ENCODE measurements around the gene CYB561D1.

CYB561D1 gene

GRCh38 chr1:109481646-109482045 lies 12.2 kb upstream of the CYB561D1 start:
- no peak overlapping the region for H2AFZ ChIP-seq (ENCODE audit: low read length, unreplicated experiment)
- no peaks in the 10 kb centered on the region for H3K79me2 ChIP-seq (ENCODE audit: control insufficient read depth, insufficient read depth, low read length, unreplicated experiment)
- peaks cover 15% of the 10 kb centered on the region for H3K4me1 ChIP-seq (ENCODE audit: control insufficient read depth, insufficient read depth, low read length, unreplicated experiment)
- no peaks in the 10 kb centered on the region for H3K36me3 ChIP-seq (ENCODE audit: insufficient read depth, low read length)
- no peak overlapping the region for H3K27ac ChIP-seq (ENCODE audit: low read depth, low read length)
- peaks cover 62% of the 10 kb centered on the region for H3K27me3 ChIP-seq (ENCODE audit: insufficient read depth, low read length)
- H3K4me3 ChIP-seq (ENCODE audit: low read depth, low read length): no peak overlapping the region

GRCh38 chr1:109482242-109482641 lies 11.7 kb upstream of the CYB561D1 start:
- H2AFZ ChIP-seq (ENCODE audit: low read length, unreplicated experiment): no peak overlapping the region
- H3K4me3 ChIP-seq (ENCODE audit: low read depth, low read length): no peak overlapping the region
- H3K79me2 ChIP-seq (ENCODE audit: control insufficient read depth, insufficient read depth, low read length, unreplicated experiment): no peaks in the 10 kb centered on the region
- H3K27ac ChIP-seq (ENCODE audit: low read depth, low read length): no peak overlapping the region
- peaks cover 56% of the 10 kb centered on the region for H3K27me3 ChIP-seq (ENCODE audit: insufficient read depth, low read length)
- H3K36me3 ChIP-seq (ENCODE audit: insufficient read depth, low read length): no peaks in the 10 kb centered on the region
- peaks cover 15% of the 10 kb centered on the region for H3K4me1 ChIP-seq (ENCODE audit: control insufficient read depth, insufficient read depth, low read length, unreplicated experiment)

GRCh38 chr1:109482791-109483671 lies 10.9 kb upstream of the CYB561D1 start:
- Histone ChIP-seq H2AFZ (ENCODE audit: low read length, unreplicated experiment) (peak overlapping the region; percentile 87), H3K36me3 (ENCODE audit: insufficient read depth, low read length) (no peaks in the 10 kb centered on the region), H3K4me3 (ENCODE audit: low read depth, low read length) (peak overlapping the region; percentile 80), H3K79me2 (ENCODE audit: control insufficient read depth, insufficient read depth, low read length, unreplicated experiment) (no peaks in the 10 kb centered on the region), H3K4me1 (ENCODE audit: control insufficient read depth, insufficient read depth, low read length, unreplicated experiment) (peaks cover 15% of the 10 kb centered on the region), H3K27me3 (ENCODE audit: insufficient read depth, low read length) (peaks cover 49% of the 10 kb centered on the region), H3K27ac (ENCODE audit: low read depth, low read length) (no peak overlapping the region)

GRCh38 chr1:109483672-109484518 lies 10.0 kb upstream of the CYB561D1 start, which contains the start of gene ATXN7L2:
Gene ATXN7L2, plus strand, starts transcription at chr1:109483905. Its CDS starts 49 bp downstream, at chr1:109483954.
- Histone ChIP-seq H3K36me3 (ENCODE audit: insufficient read depth, low read length) (no peaks in the 10 kb centered on the region), H3K79me2 (ENCODE audit: control insufficient read depth, insufficient read depth, low read length, unreplicated experiment) (no peaks in the 10 kb centered on the region), H3K27ac (ENCODE audit: low read depth, low read length) (peak within 1 kb of the TSS; percentile 80), H2AFZ (ENCODE audit: low read length, unreplicated experiment) (peak within 1 kb of the TSS; percentile 87), H3K4me3 (ENCODE audit: low read depth, low read length) (peak within 1 kb of the TSS; percentile 87), H3K27me3 (ENCODE audit: insufficient read depth, low read length) (peaks cover 40% of the 10 kb centered on the region), H3K4me1 (ENCODE audit: control insufficient read depth, insufficient read depth, low read length, unreplicated experiment) (peaks cover 15% of the 10 kb centered on the region)

GRCh38 chr1:109484519-109484975 lies 9.3 kb upstream of the CYB561D1 start:
- peak overlapping the region; percentile 87 for H3K4me3 ChIP-seq (ENCODE audit: low read depth, low read length)
- peak overlapping the region; percentile 72 for H2AFZ ChIP-seq (ENCODE audit: low read length, unreplicated experiment)
- H3K4me1 ChIP-seq (ENCODE audit: control insufficient read depth, insufficient read depth, low read length, unreplicated experiment): peaks cover 15% of the 10 kb centered on the region
- no peaks in the 10 kb centered on the region for H3K79me2 ChIP-seq (ENCODE audit: control insufficient read depth, insufficient read depth, low read length, unreplicated experiment)
- peaks cover 34% of the 10 kb centered on the region for H3K27me3 ChIP-seq (ENCODE audit: insufficient read depth, low read length)
- peak overlapping the region; percentile 80; the same call in 1 of the 2 replicates for H3K27ac ChIP-seq (ENCODE audit: low read depth, low read length)
- no peaks in the 10 kb centered on the region for H3K36me3 ChIP-seq (ENCODE audit: insufficient read depth, low read length)

GRCh38 chr1:109485001-109485400 lies 8.9 kb upstream of the CYB561D1 start:
- Histone ChIP-seq H3K36me3 (ENCODE audit: insufficient read depth, low read length) (no peaks in the 10 kb centered on the region), H2AFZ (ENCODE audit: low read length, unreplicated experiment) (peak overlapping the region; percentile 72), H3K4me3 (ENCODE audit: low read depth, low read length) (peak overlapping the region; percentile 87), H3K27ac (ENCODE audit: low read depth, low read length) (peak overlapping the region; percentile 80; the same call in 1 of the 2 replicates), H3K27me3 (ENCODE audit: insufficient read depth, low read length) (peaks cover 31% of the 10 kb centered on the region), H3K79me2 (ENCODE audit: control insufficient read depth, insufficient read depth, low read length, unreplicated experiment) (no peaks in the 10 kb centered on the region), H3K4me1 (ENCODE audit: control insufficient read depth, insufficient read depth, low read length, unreplicated experiment) (peaks cover 15% of the 10 kb centered on the region)

GRCh38 chr1:109487261-109487660 lies 6.6 kb upstream of the CYB561D1 start:
- Histone ChIP-seq H2AFZ (ENCODE audit: low read length, unreplicated experiment) (no peak overlapping the region), H3K4me1 (ENCODE audit: control insufficient read depth, insufficient read depth, low read length, unreplicated experiment) (peaks cover 15% of the 10 kb centered on the region), H3K27me3 (ENCODE audit: insufficient read depth, low read length) (peaks cover 9% of the 10 kb centered on the region), H3K36me3 (ENCODE audit: insufficient read depth, low read length) (no peaks in the 10 kb centered on the region), H3K27ac (ENCODE audit: low read depth, low read length) (no peak overlapping the region), H3K79me2 (ENCODE audit: control insufficient read depth, insufficient read depth, low read length, unreplicated experiment) (no peaks in the 10 kb centered on the region), H3K4me3 (ENCODE audit: low read depth, low read length) (no peak overlapping the region)

- Histone ChIP-seq H3K79me2 (ENCODE audit: control insufficient read depth, insufficient read depth, low read length, unreplicated experiment) (no peaks in the 10 kb centered on the region), H3K27ac (ENCODE audit: low read depth, low read length) (no peak overlapping the region), H3K4me1 (ENCODE audit: control insufficient read depth, insufficient read depth, low read length, unreplicated experiment) (peaks cover 18% of the 10 kb centered on the region), H3K27me3 (ENCODE audit: insufficient read depth, low read length) (peaks cover under 1% of the 10 kb centered on the region; the same call in 1 of the 2 replicates), H2AFZ (ENCODE audit: low read length, unreplicated experiment) (no peak overlapping the region), H3K4me3 (ENCODE audit: low read depth, low read length) (no peak overlapping the region), H3K36me3 (ENCODE audit: insufficient read depth, low read length) (no peaks in the 10 kb centered on the region)
Measured at GRCh38 chr1:109488201-109488600, 5.7 kb upstream of the CYB561D1 start.

- Histone ChIP-seq H3K4me1 (ENCODE audit: control insufficient read depth, insufficient read depth, low read length, unreplicated experiment) (peaks cover 22% of the 10 kb centered on the region), H3K36me3 (ENCODE audit: insufficient read depth, low read length) (no peaks in the 10 kb centered on the region), H3K4me3 (ENCODE audit: low read depth, low read length) (no peak overlapping the region), H3K27ac (ENCODE audit: low read depth, low read length) (no peak overlapping the region), H3K27me3 (ENCODE audit: insufficient read depth, low read length) (no peaks in the 10 kb centered on the region), H2AFZ (ENCODE audit: low read length, unreplicated experiment) (no peak overlapping the region), H3K79me2 (ENCODE audit: control insufficient read depth, insufficient read depth, low read length, unreplicated experiment) (no peaks in the 10 kb centered on the region)
Measured at GRCh38 chr1:109488696-109489095, 5.2 kb upstream of the CYB561D1 start.

GRCh38 chr1:109490029-109490933 lies 3.6 kb upstream of the CYB561D1 start:
- no peaks in the 10 kb centered on the region for H3K27me3 ChIP-seq (ENCODE audit: insufficient read depth, low read length)
- peaks cover 20% of the 10 kb centered on the region for H3K4me1 ChIP-seq (ENCODE audit: control insufficient read depth, insufficient read depth, low read length, unreplicated experiment)
- H3K27ac ChIP-seq (ENCODE audit: low read depth, low read length): no peak overlapping the region
- peaks cover 6% of the 10 kb centered on the region for H3K79me2 ChIP-seq (ENCODE audit: control insufficient read depth, insufficient read depth, low read length, unreplicated experiment)
- no peak overlapping the region for H3K4me3 ChIP-seq (ENCODE audit: low read depth, low read length)
- H2AFZ ChIP-seq (ENCODE audit: low read length, unreplicated experiment): no peak overlapping the region
- no peaks in the 10 kb centered on the region for H3K36me3 ChIP-seq (ENCODE audit: insufficient read depth, low read length)

All from ACC112 (cell line).